ENCODE measurements around the gene CD2. TPM values are rescaled to one million over a fixed set of nuclear protein-coding genes. Genes with fewer than 3 reads are reported as not detected.

Gene CD2
- total RNA-seq, 1 donor from 2014 or later: not detected

- no peak for DNase-seq (ENCODE audit: low read depth)
- H3K4me3 ChIP-seq (ENCODE audit: low read depth, low read length): no peak overlapping the region
- H3K27me3 ChIP-seq (ENCODE audit: control insufficient read depth, insufficient read depth, low read length): no peaks in the 10 kb centered on the region
- H3K36me3 ChIP-seq (ENCODE audit: control insufficient read depth, insufficient read depth, low read length): no peaks in the 10 kb centered on the region
- no peak for TF ChIP-seq CTCF (IDR thresholded peaks at IDR 0.05; ENCODE audit: insufficient read depth, low read length, poor library complexity, severe bottlenecking)
Measured at GRCh38 chr1:116769994-116770393, 15.8 kb downstream of the CD2 start.

- TF ChIP-seq CTCF (IDR thresholded peaks at IDR 0.05; ENCODE audit: insufficient read depth, low read length, poor library complexity, severe bottlenecking): no peak
- H3K4me3 ChIP-seq (ENCODE audit: low read depth, low read length): no peak overlapping the region
- H3K27me3 ChIP-seq (ENCODE audit: control insufficient read depth, insufficient read depth, low read length): no peaks in the 10 kb centered on the region
- no peaks in the 10 kb centered on the region for H3K36me3 ChIP-seq (ENCODE audit: control insufficient read depth, insufficient read depth, low read length)
- no peak for DNase-seq (ENCODE audit: low read depth)
Measured at GRCh38 chr1:116770625-116771024, 16.4 kb downstream of the CD2 start.

- H3K36me3 ChIP-seq (ENCODE audit: control insufficient read depth, insufficient read depth, low read length): no peaks in the 10 kb centered on the region
- H3K27me3 ChIP-seq (ENCODE audit: control insufficient read depth, insufficient read depth, low read length): no peaks in the 10 kb centered on the region
- DNase-seq (ENCODE audit: low read depth): no peak
- no peak overlapping the region for H3K4me3 ChIP-seq (ENCODE audit: low read depth, low read length)
- TF ChIP-seq CTCF (IDR thresholded peaks at IDR 0.05; ENCODE audit: insufficient read depth, low read length, poor library complexity, severe bottlenecking): no peak
Measured at GRCh38 chr1:116771997-116772647, 17.9 kb downstream of the CD2 start.

- peak; percentile 7 for DNase-seq (ENCODE audit: low read depth)
- no peaks in the 10 kb centered on the region for H3K36me3 ChIP-seq (ENCODE audit: control insufficient read depth, insufficient read depth, low read length)
- no peak overlapping the region for H3K4me3 ChIP-seq (ENCODE audit: low read depth, low read length)
- no peak for TF ChIP-seq CTCF (IDR thresholded peaks at IDR 0.05; ENCODE audit: insufficient read depth, low read length, poor library complexity, severe bottlenecking)
- H3K27me3 ChIP-seq (ENCODE audit: control insufficient read depth, insufficient read depth, low read length): no peaks in the 10 kb centered on the region
Measured at GRCh38 chr1:116772648-116773045, 18.4 kb downstream of the CD2 start.

- no peaks in the 10 kb centered on the region for H3K36me3 ChIP-seq (ENCODE audit: control insufficient read depth, insufficient read depth, low read length)
- TF ChIP-seq CTCF (IDR thresholded peaks at IDR 0.05; ENCODE audit: insufficient read depth, low read length, poor library complexity, severe bottlenecking): no peak
- no peak overlapping the region for H3K4me3 ChIP-seq (ENCODE audit: low read depth, low read length)
- H3K27me3 ChIP-seq (ENCODE audit: control insufficient read depth, insufficient read depth, low read length): no peaks in the 10 kb centered on the region
- no peak for DNase-seq (ENCODE audit: low read depth)
Measured at GRCh38 chr1:116775116-116775752, 21.0 kb downstream of the CD2 start.
